ENCODE results near the gene SPDL1.

Gene SPDL1

DNA sequence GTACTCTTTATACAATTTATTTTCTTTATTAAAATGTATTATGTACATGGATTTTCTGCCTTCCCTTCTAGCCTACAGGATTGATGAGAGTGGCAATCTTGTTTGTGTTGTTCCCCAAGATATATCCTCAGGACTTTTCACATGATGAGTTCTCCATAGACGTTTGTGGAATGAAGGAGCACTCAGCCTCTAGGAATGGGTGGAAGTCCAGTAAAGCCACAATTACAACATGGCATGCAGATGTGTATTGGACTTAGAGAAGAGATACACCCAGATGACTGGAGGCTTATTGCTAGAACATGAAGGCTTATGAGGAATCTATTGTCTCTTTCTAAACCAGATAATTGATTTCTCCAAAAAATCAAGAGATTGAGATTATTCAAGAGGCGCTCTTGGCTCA lies 45.3 kb downstream of the SPDL1 start:
- DNase-seq (ENCODE audit: low read depth in 4 of 4, low spot score in 1 of 4): no peak

DNA sequence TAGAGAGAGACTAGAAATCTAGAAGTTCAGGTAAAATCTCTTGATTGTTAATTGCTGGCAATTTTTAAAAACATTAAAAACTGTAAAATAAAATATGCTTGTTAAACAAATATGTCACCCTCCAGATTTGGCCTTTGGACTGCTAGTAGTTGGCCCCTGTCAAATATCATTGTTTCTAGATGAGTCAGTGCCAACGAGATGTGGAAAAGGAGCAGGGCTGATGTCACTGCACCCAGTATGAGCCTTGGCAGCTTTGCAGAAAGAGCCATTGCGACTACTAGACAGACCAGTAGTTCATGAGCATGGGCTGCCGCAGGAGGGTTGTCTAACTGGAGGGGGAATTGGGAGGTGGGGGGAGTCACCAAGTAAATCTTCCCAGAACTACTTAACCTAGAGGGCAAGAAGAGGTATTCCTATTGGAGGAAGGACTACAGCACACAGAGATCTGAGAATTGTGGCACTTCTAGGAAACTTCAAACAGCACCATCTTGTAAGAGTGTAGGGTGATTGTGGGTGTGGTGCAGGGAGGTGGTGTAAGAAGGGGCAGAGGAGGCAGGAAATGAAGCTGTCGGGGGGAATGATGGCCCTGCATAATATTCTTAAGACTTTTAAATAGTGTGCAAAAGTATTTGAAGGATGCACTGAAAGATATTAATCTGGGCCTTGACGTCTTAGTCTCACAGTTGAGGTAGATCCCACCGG lies 46.4 kb downstream of the SPDL1 start:
- no peak for DNase-seq (ENCODE audit: low read depth in 4 of 4, low spot score in 1 of 4)

DNA sequence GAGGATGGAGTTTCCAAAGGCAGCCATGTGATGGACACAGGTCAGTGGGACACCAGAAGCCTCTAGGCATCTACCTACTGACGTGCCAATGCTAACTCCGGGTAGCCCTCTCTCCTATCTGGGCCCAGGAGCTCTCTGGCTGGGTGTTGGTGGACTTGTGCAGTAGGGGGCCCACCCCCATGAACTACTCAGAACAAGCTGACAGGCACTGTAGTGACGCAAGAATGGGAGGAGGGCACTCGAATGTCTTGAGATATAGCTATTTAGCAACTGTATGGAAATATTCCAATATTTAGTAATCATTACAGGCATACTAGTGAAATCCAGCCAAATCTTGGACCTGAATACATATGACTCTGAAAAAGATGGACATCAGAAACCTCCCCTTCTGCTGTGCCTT lies 47.8 kb downstream of the SPDL1 start:
- DNase-seq (ENCODE audit: low read depth in 4 of 4, low spot score in 1 of 4): no peak

- DNase-seq (ENCODE audit: low read depth in 4 of 4, low spot score in 1 of 4): no peak
Measured at GRCh38 chr5:169632946-169633345, 49.4 kb downstream of the SPDL1 start.

DNA sequence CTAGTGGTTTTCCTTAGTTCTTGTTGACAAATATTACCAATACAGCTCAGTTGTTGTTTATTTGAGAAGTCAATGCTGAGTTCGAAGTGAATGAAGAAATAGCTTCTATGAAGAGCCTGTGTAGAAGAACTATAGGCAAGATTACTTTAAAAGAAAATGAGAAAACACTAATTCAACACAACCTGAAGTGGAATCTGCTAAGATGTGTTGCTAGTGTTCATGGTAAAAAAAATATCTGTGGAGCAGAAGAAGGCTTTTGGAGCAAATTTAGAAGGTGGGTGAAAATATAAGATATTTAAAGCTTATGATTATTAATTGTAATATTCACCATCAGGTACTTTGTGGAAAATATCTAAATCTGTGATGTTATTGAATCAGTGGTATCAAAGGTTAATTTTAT lies 51.0 kb downstream of the SPDL1 start:
- DNase-seq (ENCODE audit: low read depth in 4 of 4, low spot score in 1 of 4): no peak

DNA sequence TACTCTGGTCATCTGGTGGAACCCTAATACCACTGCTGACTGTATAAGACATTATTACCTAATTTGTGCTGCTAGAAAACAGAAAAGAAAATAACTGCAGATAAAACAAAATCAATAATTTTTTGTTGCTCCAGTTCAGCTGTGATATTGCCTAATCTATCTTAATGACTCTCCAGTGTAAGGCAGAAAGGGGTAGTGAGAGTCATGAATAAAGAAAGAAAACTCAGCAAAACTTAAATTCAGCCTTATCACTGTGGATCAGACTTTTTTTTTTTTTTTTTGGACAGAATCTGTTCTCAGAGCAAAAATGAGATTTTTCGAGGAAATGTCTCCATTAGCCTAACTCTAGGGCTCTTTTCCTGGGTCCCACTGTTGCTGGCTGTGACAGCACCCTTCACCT lies 52.4 kb downstream of the SPDL1 start:
- no peak for DNase-seq (ENCODE audit: low read depth in 4 of 4, low spot score in 1 of 4)

- peak in 1 of 4 experiments; percentile 9 for DNase-seq (ENCODE audit: low read depth in 4 of 4, low spot score in 1 of 4)
Measured at GRCh38 chr5:169636477-169637084, 53.0 kb downstream of the SPDL1 start.

DNA sequence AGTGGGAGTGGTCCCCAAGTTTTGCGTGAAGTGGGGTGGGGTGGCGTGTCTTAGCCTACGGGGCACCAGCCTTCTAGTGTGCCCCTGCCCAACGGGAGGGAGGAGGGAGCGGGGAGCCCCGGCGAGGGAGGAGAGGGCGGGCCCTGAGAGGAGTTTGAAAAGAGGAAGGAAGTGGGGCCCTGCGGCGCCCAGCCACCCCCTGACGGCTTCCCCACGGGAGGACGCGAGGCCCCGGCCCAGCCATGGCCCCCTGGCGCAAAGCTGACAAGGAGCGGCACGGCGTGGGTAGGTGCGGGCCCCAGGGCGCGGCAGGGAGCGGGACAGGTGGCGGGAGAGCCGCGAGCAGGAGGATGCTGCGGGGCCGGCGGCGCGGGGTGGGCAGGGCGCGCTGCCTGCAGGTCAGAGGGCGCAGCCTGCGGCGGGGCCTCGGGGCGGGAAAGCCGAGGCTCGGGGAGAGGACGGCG lies 53.5 kb downstream of the SPDL1 start, which contains the start of gene DOCK2:
DOCK2 (plus strand) TSS at position 191 of the 464 bp plus-strand sequence; CDS start at position 243, 52 bp downstream.
- peak in 3 of 4 experiments; percentile 30 to 71 (median 54) for DNase-seq (ENCODE audit: low read depth in 4 of 4, low spot score in 1 of 4)

DNA sequence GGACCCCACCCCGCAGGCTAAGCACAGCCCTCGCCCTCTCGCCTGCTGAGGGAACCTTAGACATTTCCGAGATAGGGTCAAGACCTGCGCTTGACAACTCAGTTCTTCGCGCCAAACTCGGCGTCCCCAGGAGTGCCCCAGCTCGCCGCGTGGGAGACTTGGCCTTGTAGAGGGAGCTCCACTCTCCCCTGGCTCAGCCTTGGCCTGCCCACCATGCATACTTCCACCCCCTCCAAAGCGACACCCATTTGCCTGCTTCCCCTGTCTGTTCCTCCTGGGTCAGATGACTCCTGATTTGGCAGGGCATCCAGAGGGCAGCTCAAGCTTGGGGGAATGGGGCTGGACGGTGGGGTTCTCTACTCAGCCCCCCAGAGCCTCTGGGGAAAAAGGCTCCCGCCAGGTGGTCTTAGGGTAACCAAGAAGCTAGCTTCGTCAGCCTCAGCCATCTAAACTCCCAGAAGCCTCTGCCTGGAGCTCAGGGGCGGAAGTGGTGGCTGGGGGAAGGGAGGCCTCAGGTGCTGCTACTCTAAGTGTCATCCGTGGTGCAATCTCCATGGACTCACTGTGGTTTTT lies 54.1 kb downstream of the SPDL1 start:
- DNase-seq (ENCODE audit: low read depth in 4 of 4, low spot score in 1 of 4): peak; percentile 40 to 61 (median 51)

GRCh38 chr5:169641253-169641652 lies 57.7 kb downstream of the SPDL1 start:
- DNase-seq (ENCODE audit: low read depth in 4 of 4, low spot score in 1 of 4): no peak

DNA sequence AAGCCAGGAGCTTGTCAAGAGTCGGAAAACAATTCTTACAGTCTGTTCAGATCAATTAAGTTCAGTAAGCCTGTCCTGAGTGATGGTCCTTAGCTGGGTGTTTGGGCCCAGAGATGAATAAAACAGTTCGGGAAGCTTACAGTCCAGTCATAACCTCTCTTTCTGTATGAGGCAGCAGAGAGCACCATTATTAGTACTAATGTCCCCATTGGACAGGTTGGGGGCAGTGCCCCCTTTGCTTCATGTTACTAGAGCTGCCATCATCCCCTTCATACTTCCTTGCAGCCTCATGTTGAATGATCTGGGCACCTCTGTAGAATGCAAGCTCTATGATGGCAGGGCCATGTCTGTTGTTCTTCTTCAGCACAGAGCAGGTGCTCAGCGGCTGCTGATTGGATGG lies 63.3 kb downstream of the SPDL1 start:
- DNase-seq (ENCODE audit: low read depth in 4 of 4, low spot score in 1 of 4): no peak

GRCh38 chr5:169647566-169647965 lies 64.0 kb downstream of the SPDL1 start:
- DNase-seq (ENCODE audit: low read depth in 4 of 4, low spot score in 1 of 4): no peak

- no peak for DNase-seq (ENCODE audit: low read depth in 4 of 4, low spot score in 1 of 4)
Measured at GRCh38 chr5:169648725-169649310, 65.2 kb downstream of the SPDL1 start.

DNA sequence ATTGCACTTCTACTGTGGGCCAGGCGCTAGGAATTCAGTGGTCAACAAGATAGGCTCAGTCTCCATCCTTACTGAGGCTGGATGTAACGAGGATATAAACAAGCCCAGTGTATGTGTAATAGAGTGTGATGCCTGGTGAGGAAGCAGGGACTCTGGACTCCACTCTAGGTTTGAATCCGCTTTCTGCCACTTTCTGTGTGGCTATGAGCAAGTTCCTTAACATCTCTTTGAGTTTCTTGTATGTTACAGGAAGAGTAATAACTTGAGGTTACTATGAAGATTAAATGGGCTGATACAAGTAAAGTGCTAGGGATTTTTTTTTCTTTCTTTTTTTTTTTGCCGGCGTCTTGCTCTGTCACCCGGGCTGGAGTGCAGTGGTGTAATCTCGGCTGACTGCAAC lies 65.9 kb downstream of the SPDL1 start:
- no peak for DNase-seq (ENCODE audit: low read depth in 4 of 4, low spot score in 1 of 4)

GRCh38 chr5:169650701-169651331 lies 67.2 kb downstream of the SPDL1 start:
- no peak for DNase-seq (ENCODE audit: low read depth in 4 of 4, low spot score in 1 of 4)

DNA sequence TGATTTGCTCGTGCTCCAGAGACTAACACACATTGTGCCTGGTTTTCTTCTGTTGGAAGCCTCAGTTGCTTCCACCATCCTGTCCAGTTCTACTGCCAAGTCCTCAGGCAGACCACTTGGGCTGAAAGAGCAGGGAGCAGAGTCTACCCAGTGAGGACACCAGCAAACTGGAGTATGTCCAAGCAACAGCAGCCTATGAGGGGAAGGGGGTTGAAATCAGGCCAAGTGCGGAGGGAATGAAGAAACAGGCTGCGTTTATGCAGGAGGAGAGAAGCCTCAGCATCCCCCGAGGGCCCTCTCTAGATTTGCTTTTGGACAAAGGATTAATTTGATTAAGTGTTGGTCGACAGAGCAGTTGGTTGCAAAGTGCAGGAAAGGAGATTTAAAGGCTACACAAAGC lies 68.0 kb downstream of the SPDL1 start:
- no peak for DNase-seq (ENCODE audit: low read depth in 4 of 4, low spot score in 1 of 4)

DNA sequence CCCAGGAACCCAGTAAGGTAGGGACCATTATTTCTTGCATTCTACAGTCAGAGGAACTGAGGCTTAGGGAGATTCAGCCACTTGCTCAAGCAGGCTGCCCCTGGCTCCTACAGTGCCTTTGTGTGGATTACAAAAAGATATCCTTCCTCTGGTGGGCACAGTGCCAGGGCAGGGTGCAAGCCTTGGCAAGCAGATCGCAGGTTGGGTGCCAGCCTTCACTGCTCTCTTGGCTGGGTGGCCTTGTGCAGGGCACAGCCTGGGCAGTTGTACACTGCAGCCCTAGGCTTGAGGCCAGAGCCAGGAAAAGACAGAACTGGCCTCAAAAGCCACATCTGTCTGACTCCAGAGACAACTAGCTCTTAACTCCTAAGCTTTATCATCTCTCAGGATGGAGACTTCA lies 68.5 kb downstream of the SPDL1 start:
- no peak for DNase-seq (ENCODE audit: low read depth in 4 of 4, low spot score in 1 of 4)

DNA sequence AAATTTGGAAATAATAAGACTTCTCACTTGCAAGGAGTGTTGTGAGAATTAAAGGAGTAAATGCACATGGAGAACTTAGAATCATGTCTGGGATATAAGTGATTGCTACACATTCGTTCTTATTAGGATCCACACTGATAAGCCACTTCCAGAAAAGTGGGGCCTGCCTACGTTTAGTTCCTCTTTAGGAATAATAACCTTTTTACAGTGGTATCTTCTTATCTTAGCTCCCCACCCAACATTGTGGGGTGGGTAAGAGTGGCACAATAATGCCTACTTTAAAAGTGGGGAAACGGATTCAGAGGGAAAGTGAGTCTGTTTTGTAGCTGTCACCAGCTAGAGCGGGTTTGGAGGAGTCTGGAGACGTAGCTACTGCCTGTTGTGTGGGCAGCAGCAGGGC lies 69.5 kb downstream of the SPDL1 start:
- no peak for DNase-seq (ENCODE audit: low read depth in 4 of 4, low spot score in 1 of 4)

Measured in stimulated activated CD4-positive, alpha-beta T cell treated with anti-CD3 and anti-CD28 coated beads, Interleukin-1b, Interleukin-23, amount 100 ng/mL, for 24 hours (primary cell).